Prostate gland (tissue), 2 donors: ENCODE data around the gene GIT1. TPM values are rescaled to one million over a fixed set of nuclear protein-coding genes. Genes with fewer than 3 reads are reported as not detected.
A peak's percentile ranks its signal among the peaks of the same experiment; 100 is the strongest.

ENCODE experiments used
- DNase-seq: peaks from one replicate; pipeline ENCODE4 v3.0.0-alpha.2; 2019; ENCODE audit warnings: low spot score
- H3K27ac ChIP-seq, 2 donors: fragments of 200-600 bp; sonication (generic); 2 replicates each; pipeline ENCODE4 v1.5.1; 2017 to 2019
- H3K27me3 ChIP-seq: fragments of 200-600 bp; sonication (generic); replicated peaks from 2 replicates; pipeline ENCODE4 v1.5.1; 2019; ENCODE audit not compliant: insufficient read depth
- H3K36me3 ChIP-seq, 2 donors: fragments of 200-600 bp; sonication (generic); 1 replicate in 1 of 2; 2 replicates in 1 of 2; pipeline versions ENCODE4 v1.5.1 to v1.8.1; 2017 to 2019
- H3K4me1 ChIP-seq: fragments of 200-600 bp; sonication (generic); replicated peaks from 2 replicates; pipeline ENCODE4 v1.5.1; 2019
- H3K4me3 ChIP-seq, 2 donors: fragments of 200-600 bp; sonication (generic); 2 replicates each; pipeline ENCODE4 v1.5.1; 2017 to 2019
- H3K9me3 ChIP-seq: fragments of 200-600 bp; sonication (generic); 2 replicates; pipeline ENCODE4 v1.5.1; 2017
- CTCF ChIP-seq, 4 experiments: fragments of 200-600 bp in 2 of 4; fragments of 450-650 bp in 2 of 4; sonication (generic) in 2 of 4; IDR thresholded peaks; 1 replicate in 3 of 4; 2 replicates in 1 of 4; pipeline ENCODE4 v1.5.1; 2016 to 2019; ENCODE audit warnings: antibody characterized with exemption in 4 of 4, mild to moderate bottlenecking in 2 of 4, moderate library complexity in 2 of 4
- POLR2A ChIP-seq: fragments of 450-650 bp; IDR thresholded peaks from one replicate; pipeline ENCODE4 v1.6.1; 2016; ENCODE audit warnings: antibody characterized with exemption, mild to moderate bottlenecking
- POLR2AphosphoS5 ChIP-seq: sonication (generic); formaldehyde crosslinking; IDR thresholded peaks from one replicate; pipeline ENCODE4 v1.6.1; 2017; ENCODE audit warnings: antibody characterized with exemption
- WGBS: methylation state at CpG from one replicate; pipeline ENCODE4 v1.1.5; 2018; 5-methylcytosine and 5-hydroxymethylcytosine counted together
- intact Hi-C: fragments of 100-400 bp; cut with DNase I; formaldehyde crosslinking; loops from one replicate; pipeline ENCODE4 v1.14.2; 2022
- total RNA-seq, 2 donors: library from RNA; depleted of rRNA; stranded (reverse); fragments of >200 nt; gene quantifications; one replicate each; pipeline ENCODE4 v1.1.0, GENCODE V29; 2016

Gene GIT1
- total RNA-seq, 2 donors from 2014 or later = 29.1 to 86.9 TPM

GRCh38 chr17:29619251-29619650 lies 29.8 kb upstream of the GIT1 start:
- no peaks in the 10 kb centered on the region for H3K9me3 ChIP-seq
- H3K36me3 ChIP-seq = no peaks in the 10 kb centered on the region
- no peak overlapping the region for H3K27ac ChIP-seq
- TF ChIP-seq POLR2AphosphoS5 = no peak
- no peak for TF ChIP-seq POLR2A
- TF ChIP-seq CTCF (IDR thresholded peaks at IDR 0.05) = no peak
- intact Hi-C loops = no loop called here
- H3K4me1 ChIP-seq = peaks cover 1% of the 10 kb centered on the region
- H3K4me3 ChIP-seq = no peak overlapping the region
- no peaks in the 10 kb centered on the region for H3K27me3 ChIP-seq
- no peak for DNase-seq

- 55% methylated on average over 22 of the region's 22 CpGs for WGBS
- Histone ChIP-seq H3K36me3 (no peaks in the 10 kb centered on the region), H3K27me3 (no peaks in the 10 kb centered on the region), H3K4me3 (peak overlapping the region in 1 of 2 donors; percentile 10), H3K4me1 (peaks cover 5% of the 10 kb centered on the region), H3K9me3 (no peaks in the 10 kb centered on the region), H3K27ac (no peak overlapping the region)
- TF ChIP-seq POLR2A = no peak
- no peak for TF ChIP-seq CTCF (IDR thresholded peaks at IDR 0.05)
- no peak for TF ChIP-seq POLR2AphosphoS5
- intact Hi-C loops = no loop called here
- no peak for DNase-seq
Observed at GRCh38 chr17:29618272-29619065, 29.0 kb upstream of the GIT1 start.

GRCh38 chr17:29617481-29618271 lies 28.2 kb upstream of the GIT1 start:
- no peaks in the 10 kb centered on the region for H3K27me3 ChIP-seq
- intact Hi-C loops = no loop called here
- peaks cover 5% of the 10 kb centered on the region for H3K4me1 ChIP-seq
- H3K36me3 ChIP-seq = no peaks in the 10 kb centered on the region
- peak; percentile 64 for DNase-seq
- peak in 3 of 4 experiments; percentile 30 to 81 (median 71) for TF ChIP-seq CTCF (IDR thresholded peaks at IDR 0.05)
- no peak for TF ChIP-seq POLR2AphosphoS5
- TF ChIP-seq POLR2A = no peak
- peak overlapping the region in 1 of 2 donors; percentile 8 for H3K27ac ChIP-seq
- H3K4me3 ChIP-seq = peak overlapping the region; percentile 4 to 10
- H3K9me3 ChIP-seq = no peaks in the 10 kb centered on the region
- WGBS = 17% methylated on average over 64 of the region's 68 CpGs

GRCh38 chr17:29617125-29617480 lies 27.7 kb upstream of the GIT1 start:
- 6% methylated on average over 13 of the region's 16 CpGs for WGBS
- intact Hi-C loops = no loop called here
- H3K4me1 ChIP-seq = peaks cover 5% of the 10 kb centered on the region
- no peaks in the 10 kb centered on the region for H3K27me3 ChIP-seq
- no peaks in the 10 kb centered on the region for H3K36me3 ChIP-seq
- TF ChIP-seq POLR2A = no peak
- peak; percentile 40 for TF ChIP-seq POLR2AphosphoS5
- peak in 3 of 4 experiments; percentile 30 to 76 (median 55) for TF ChIP-seq CTCF (IDR thresholded peaks at IDR 0.05)
- DNase-seq = peak; percentile 63
- H3K27ac ChIP-seq = no peak overlapping the region
- peak overlapping the region in 1 of 2 donors; percentile 4 for H3K4me3 ChIP-seq
- no peaks in the 10 kb centered on the region for H3K9me3 ChIP-seq
